Activated B cell treated with CpG ODN at 0.5 μM for 24 hours (primary cell): Measurements from ENCODE around the gene GGCT. TPM values are rescaled to one million over a fixed set of nuclear protein-coding genes. Genes with fewer than 3 reads are reported as not detected.

Experiments
- ATAC-seq: fragments of 200-7000 bp; cut with Tn5 transposase; one replicate; pipeline ENCODE4 v1.10.0; 2021; ENCODE audit warnings: low read depth, mild to moderate bottlenecking, moderate library complexity
- CTCF ChIA-PET: fragments of 350-600 bp; sonication (Branson Sonifier 250); formaldehyde crosslinking; loops from one replicate; lab custom pipeline; 2021; ENCODE audit warnings: antibody characterized with exemption; lab: Charles Lee
- POLR2A ChIA-PET: fragments of 350-600 bp; sonication (Branson Sonifier 250); formaldehyde crosslinking; loops from one replicate; lab custom pipeline; 2021; ENCODE audit warnings: antibody characterized with exemption; lab: Charles Lee
- DNase-seq: peaks from one replicate; pipeline ENCODE4 v3.0.0; 2022
- H3K27ac Mint-ChIP-seq: one replicate; pipeline ENCODE4 v1.8.0; 2020; ENCODE audit warnings: mixed read lengths
- H3K27me3 Mint-ChIP-seq: one replicate; pipeline ENCODE4 v1.8.0; 2021; ENCODE audit warnings: mixed read lengths
- H3K36me3 Mint-ChIP-seq: one replicate; pipeline ENCODE4 v1.8.0; 2021; ENCODE audit warnings: low read depth, mixed read lengths
- H3K4me1 Mint-ChIP-seq: one replicate; pipeline ENCODE4 v1.8.0; 2021; ENCODE audit warnings: mixed read lengths
- H3K4me3 Mint-ChIP-seq: one replicate; pipeline ENCODE4 v1.8.0; 2020; ENCODE audit warnings: mild to moderate bottlenecking, mixed read lengths
- H3K9me3 Mint-ChIP-seq: one replicate; pipeline ENCODE4 v1.8.0; 2020; ENCODE audit warnings: mixed read lengths
- intact Hi-C: fragments of 100-400 bp; cut with micrococcal nuclease; formaldehyde crosslinking; loops from one replicate; pipeline ENCODE4 v1.15.1; 2024
- total RNA-seq: library from RNA; stranded (reverse); gene quantifications from 2 replicates; pipeline ENCODE4 v1.2.3, GENCODE V29; 2022
- TF ChIP-seq, protein P1 (sequence below): fragments of 200-600 bp; IDR thresholded peaks from one replicate; pipeline ENCODE4 v1.8.0; 2022; ENCODE audit warnings: antibody characterized with exemption, mild to moderate bottlenecking

The GGCT gene
- total RNA-seq, 1 donor from 2014 or later: 24.4 TPM

GRCh38 chr7:30505174-30505697 lies 607 bp upstream of the GGCT start:
- Mint-ChIP-seq H3K4me1 (peaks cover 39% of the 10 kb centered on the region), H3K27ac (peak overlapping the region; percentile 97), H3K9me3 (no peaks in the 10 kb centered on the region), H3K4me3 (peak overlapping the region; percentile 91), H3K36me3 (peaks cover 10% of the 10 kb centered on the region), H3K27me3 (no peaks in the 10 kb centered on the region)
- TF ChIP-seq, protein P1, sequence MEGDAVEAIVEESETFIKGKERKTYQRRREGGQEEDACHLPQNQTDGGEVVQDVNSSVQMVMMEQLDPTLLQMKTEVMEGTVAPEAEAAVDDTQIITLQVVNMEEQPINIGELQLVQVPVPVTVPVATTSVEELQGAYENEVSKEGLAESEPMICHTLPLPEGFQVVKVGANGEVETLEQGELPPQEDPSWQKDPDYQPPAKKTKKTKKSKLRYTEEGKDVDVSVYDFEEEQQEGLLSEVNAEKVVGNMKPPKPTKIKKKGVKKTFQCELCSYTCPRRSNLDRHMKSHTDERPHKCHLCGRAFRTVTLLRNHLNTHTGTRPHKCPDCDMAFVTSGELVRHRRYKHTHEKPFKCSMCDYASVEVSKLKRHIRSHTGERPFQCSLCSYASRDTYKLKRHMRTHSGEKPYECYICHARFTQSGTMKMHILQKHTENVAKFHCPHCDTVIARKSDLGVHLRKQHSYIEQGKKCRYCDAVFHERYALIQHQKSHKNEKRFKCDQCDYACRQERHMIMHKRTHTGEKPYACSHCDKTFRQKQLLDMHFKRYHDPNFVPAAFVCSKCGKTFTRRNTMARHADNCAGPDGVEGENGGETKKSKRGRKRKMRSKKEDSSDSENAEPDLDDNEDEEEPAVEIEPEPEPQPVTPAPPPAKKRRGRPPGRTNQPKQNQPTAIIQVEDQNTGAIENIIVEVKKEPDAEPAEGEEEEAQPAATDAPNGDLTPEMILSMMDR: no peak
- ATAC-seq (no peak), DNase-seq (no peak)
- intact Hi-C loops: loop anchor here (1.0 to 2.0 kb wide), 4 partner anchors 15 to 340 kb away; no protein-coding TSS in a partner anchor
- ChIA-PET CTCF (interaction anchor here (1.5 kb wide), 1 partner anchor 229 kb away, joined by 7 read pairs; no protein-coding TSS in a partner anchor), POLR2A (interaction anchor here (0.6 to 0.7 kb wide), 2 partner anchors 225 to 450 kb away, joined by 3 read pairs; no protein-coding TSS in a partner anchor)

DNA sequence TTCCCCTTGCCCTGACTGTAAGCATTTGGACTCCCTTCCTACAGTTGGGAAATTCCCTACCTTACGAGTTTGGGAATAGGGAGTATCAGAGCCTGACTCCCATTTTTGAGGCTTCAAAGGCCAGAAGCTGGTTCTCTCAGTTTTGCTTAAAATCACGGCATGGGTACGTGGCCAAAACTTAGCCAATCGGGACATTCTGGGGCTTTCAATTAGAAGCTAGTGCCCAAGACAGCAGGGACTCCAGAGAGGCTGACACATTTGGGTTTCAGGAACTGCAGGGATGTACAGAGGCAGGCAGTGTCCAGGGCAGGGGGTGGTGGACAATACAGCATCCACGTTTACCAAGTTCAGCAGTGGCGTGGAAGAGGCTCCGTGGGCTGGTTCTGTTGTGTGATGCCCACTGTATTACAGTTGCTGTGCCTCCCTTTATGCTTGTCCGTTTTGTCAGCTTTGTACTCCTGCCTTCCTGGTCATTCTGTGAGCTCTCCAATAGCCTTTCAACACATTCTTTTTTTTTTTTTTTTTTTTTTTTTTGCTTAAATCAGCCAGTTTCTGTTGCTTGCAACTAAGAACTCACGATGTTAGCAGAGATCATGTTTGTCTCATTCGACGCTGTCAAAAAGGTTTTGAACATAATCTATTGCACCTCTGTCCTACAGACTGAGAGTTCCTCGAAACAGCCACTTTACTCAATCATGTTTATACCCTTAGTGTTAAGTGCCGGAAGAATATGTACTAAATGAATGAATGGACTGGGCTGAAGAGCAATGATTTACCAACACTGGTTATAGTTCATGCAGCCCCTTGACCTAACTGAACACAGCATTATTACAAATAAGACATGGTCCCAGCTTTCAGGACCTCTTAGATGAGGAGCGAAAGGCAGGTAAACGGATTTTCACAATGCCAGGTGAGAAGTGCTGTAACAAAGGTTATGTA lies 1.1 kb downstream of the GGCT start:
- Mint-ChIP-seq H3K9me3 (no peaks in the 10 kb centered on the region), H3K27me3 (no peaks in the 10 kb centered on the region), H3K36me3 (peaks cover 17% of the 10 kb centered on the region), H3K4me3 (peak overlapping the region; percentile 91), H3K4me1 (peaks cover 39% of the 10 kb centered on the region), H3K27ac (no peak overlapping the region)
- intact Hi-C loops: loop anchor here (1.0 to 2.0 kb wide), 6 partner anchors 25 to 339 kb away; partner anchors contain the start of genes GARS1, NOD1 and ZNRF2
- TF ChIP-seq, protein P1: no peak
- ChIA-PET POLR2A (interaction anchor here (0.6 to 0.8 kb wide), 4 partner anchors 8 to 79 kb away, joined by 5 to 8 read pairs (median 6); no protein-coding TSS in a partner anchor), CTCF (no interaction called here)
- DNase-seq (no peak), ATAC-seq (no peak)

DNA sequence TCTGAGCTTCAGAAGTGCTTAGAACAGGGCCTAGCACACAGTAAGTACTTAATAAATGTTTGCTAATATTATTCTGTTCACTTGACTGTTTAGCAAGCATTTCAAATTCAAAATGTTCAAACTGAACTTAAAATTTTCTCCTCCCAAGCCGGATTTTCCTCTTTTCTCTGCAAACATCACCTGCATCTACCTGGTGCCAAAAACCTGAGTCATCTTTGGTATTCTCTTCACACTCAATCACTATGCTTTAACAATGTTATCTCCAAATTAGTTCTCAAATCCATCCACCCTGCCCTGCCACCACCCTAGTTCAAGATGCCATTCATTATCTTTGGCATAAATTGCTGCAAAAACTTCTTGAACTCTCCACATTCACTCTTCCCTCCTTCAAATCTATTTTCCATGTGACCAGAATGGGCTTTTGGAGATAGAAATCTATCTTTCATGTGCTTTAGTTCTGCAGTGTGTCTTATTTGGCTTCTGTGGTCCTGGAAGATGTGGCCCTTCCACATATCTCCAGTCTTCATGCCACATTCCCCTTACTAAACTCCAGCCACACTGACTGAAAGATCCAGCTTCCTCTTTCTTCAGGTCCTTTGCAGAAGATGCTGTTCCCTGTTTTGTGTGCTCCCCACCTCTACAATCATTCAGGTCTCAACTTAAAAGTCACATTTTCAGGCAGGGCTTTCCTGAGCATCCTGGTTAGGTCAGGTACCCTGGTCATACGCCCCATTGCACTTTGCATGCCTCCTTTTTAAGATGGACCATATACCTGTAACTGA lies 2.0 kb downstream of the GGCT start:
- H3K36me3 Mint-ChIP-seq: peaks cover 18% of the 10 kb centered on the region
- no peak for DNase-seq
- TF ChIP-seq, protein P1: no peak
- H3K4me1 Mint-ChIP-seq: peaks cover 39% of the 10 kb centered on the region
- H3K27ac Mint-ChIP-seq: no peak overlapping the region
- H3K9me3 Mint-ChIP-seq: no peaks in the 10 kb centered on the region
- ATAC-seq: no peak
- POLR2A ChIA-PET: interaction anchor here (0.8 kb wide), 1 partner anchor 24 kb away, joined by 6 read pairs; no protein-coding TSS in a partner anchor
- H3K4me3 Mint-ChIP-seq: peak overlapping the region; percentile 3
- H3K27me3 Mint-ChIP-seq: no peaks in the 10 kb centered on the region
- CTCF ChIA-PET: no interaction called here
- intact Hi-C loops: no loop called here

GRCh38 chr7:30501264-30501663 lies 3.4 kb downstream of the GGCT start:
- peaks cover 39% of the 10 kb centered on the region for H3K4me1 Mint-ChIP-seq
- H3K27me3 Mint-ChIP-seq: no peaks in the 10 kb centered on the region
- no peak overlapping the region for H3K27ac Mint-ChIP-seq
- no peak overlapping the region for H3K4me3 Mint-ChIP-seq
- H3K9me3 Mint-ChIP-seq: no peaks in the 10 kb centered on the region
- H3K36me3 Mint-ChIP-seq: peaks cover 27% of the 10 kb centered on the region
- no peak for ATAC-seq
- intact Hi-C loops: no loop called here
- ChIA-PET POLR2A (no interaction called here), CTCF (no interaction called here)
- DNase-seq: no peak
- TF ChIP-seq, protein P1: no peak
